GM12873 (cell line): ENCODE measurements around the gene HDLBP.

ENCODE experiments used
- CTCF ChIP-seq: IDR thresholded peaks from 2 replicates; pipeline ENCODE4 v1.5.1; 2012; ENCODE audit warnings: low read depth, mild to moderate bottlenecking, moderate library complexity, low read length, control low read depth; ENCODE audit not compliant: insufficient read depth; ENCODE audit errors: missing control alignments

Gene HDLBP

GRCh38 chr2:241204490-241204889, 111.0 kb downstream of the HDLBP start:
- TF ChIP-seq CTCF = no peak

GRCh38 chr2:241204010-241204384, 111.5 kb downstream of the HDLBP start:
- TF ChIP-seq CTCF = no peak

- no peak for TF ChIP-seq CTCF
Observed at GRCh38 chr2:241203218-241204009, 112.1 kb downstream of the HDLBP start.

- no peak for TF ChIP-seq CTCF
Observed at GRCh38 chr2:241202681-241203080, 112.8 kb downstream of the HDLBP start.

GRCh38 chr2:241202268-241202585, 113.2 kb downstream of the HDLBP start:
- no peak for TF ChIP-seq CTCF

- TF ChIP-seq CTCF = no peak
Observed at GRCh38 chr2:241201445-241202267, 113.8 kb downstream of the HDLBP start.

GRCh38 chr2:241200822-241201395, 114.6 kb downstream of the HDLBP start:
- no peak for TF ChIP-seq CTCF
